Spleen (tissue), 11 donors: ENCODE results near the gene GALNT18. TPM values are rescaled to one million over a fixed set of nuclear protein-coding genes. Genes with fewer than 3 reads are reported as not detected.

ENCODE experiments used
- DNase-seq: peaks from one replicate; pipeline ENCODE4 v3.0.0-alpha.2; 2020
- H3K27ac ChIP-seq, 8 donors: fragments of 200-600 bp; sonication (generic) in 7 of 8; 1 replicate in 4 of 8; 2 replicates in 4 of 8; pipeline versions ENCODE4 v1.5.0 to v1.8.0; 2016 to 2021; ENCODE audit warnings: inconsistent platforms in 4 of 8, mild to moderate bottlenecking in 4 of 8, moderate library complexity in 1 of 8
- H3K27me3 ChIP-seq, 7 donors: fragments of 200-600 bp; sonication (generic) in 6 of 7; replicated peaks in 1 of 7; 1 replicate in 4 of 7; 2 replicates in 3 of 7; pipeline versions ENCODE4 v1.5.0 to v1.8.0; 2016 to 2021; ENCODE audit warnings: inconsistent platforms in 3 of 7, mild to moderate bottlenecking in 1 of 7
- H3K36me3 ChIP-seq, 6 donors: fragments of 200-600 bp; sonication (generic) in 5 of 6; 1 replicate in 4 of 6; 2 replicates in 2 of 6; pipeline versions ENCODE4 v1.5.0 to v1.8.0; 2016 to 2021; ENCODE audit warnings: inconsistent platforms in 2 of 6
- H3K4me1 ChIP-seq, 6 donors: fragments of 200-600 bp; sonication (generic) in 5 of 6; 1 replicate in 3 of 6; 2 replicates in 3 of 6; pipeline versions ENCODE4 v1.5.0 to v1.8.0; 2016 to 2021; ENCODE audit warnings: inconsistent platforms in 3 of 6
- H3K4me3 ChIP-seq, 8 donors: fragments of 200-600 bp; sonication (generic) in 7 of 8; 1 replicate in 4 of 8; 2 replicates in 4 of 8; pipeline versions ENCODE4 v1.5.0 to v1.8.0; 2016 to 2021; ENCODE audit warnings: inconsistent platforms in 4 of 8, mild to moderate bottlenecking in 4 of 8, moderate library complexity in 2 of 8
- H3K9me3 ChIP-seq, 8 donors: fragments of 200-600 bp; sonication (generic) in 7 of 8; 1 replicate in 4 of 8; 2 replicates in 4 of 8; pipeline versions ENCODE4 v1.5.0 to v1.8.0; 2016 to 2021; ENCODE audit warnings: inconsistent platforms in 4 of 8
- POLR2A ChIP-seq, 3 donors: fragments of 450-650 bp; IDR thresholded peaks; one replicate each; pipeline ENCODE4 v1.5.1; 2017; ENCODE audit warnings: antibody characterized with exemption in 3 of 3, mild to moderate bottlenecking in 1 of 3
- POLR2AphosphoS5 ChIP-seq, 3 donors: sonication (generic); formaldehyde crosslinking; IDR thresholded peaks; one replicate each; pipeline ENCODE4 v1.5.1; 2017; ENCODE audit warnings: antibody characterized with exemption in 3 of 3
- WGBS, 5 donors: extraction: QIAGEN DNeasy Blood & Tissue Kit in 3 of 5; methylation state at CpG; one replicate each; pipeline versions ENCODE4 v1.1.5 to v1.1.7; 2013 to 2018; 5-methylcytosine and 5-hydroxymethylcytosine counted together
- intact Hi-C: fragments of 100-400 bp; cut with DNase I; formaldehyde crosslinking; loops from one replicate; pipeline ENCODE4 v1.15.0; 2023; ENCODE audit warnings: low total_unique reads
- polyA plus RNA-seq, 3 donors: library from polyadenylated mRNA; stranded (reverse); fragments of 200-250 nt; gene quantifications; one replicate each; pipeline ENCODE4 v1.2.1, GENCODE V29; 2013
- total RNA-seq, 7 donors: library from RNA; depleted of rRNA in 3 of 7; stranded (reverse); fragments of >200 nt in 3 of 7; fragmentation: NEBNext Ultra II Directional in 4 of 7; extraction: Animal tissue kit (Norgen Biotek cat#: 25700) in 4 of 7; gene quantifications; one replicate each; pipeline versions ENCODE4 v1.1.0 to v1.2.1, GENCODE V29; 2016 to 2021
- TF ChIP-seq, protein P1 (sequence below), 11 experiments: fragments of 200-600 bp in 7 of 11; fragments of 450-650 bp in 4 of 11; sonication (generic) in 4 of 11; IDR thresholded peaks in 8 of 11; conservative IDR thresholded peaks in 3 of 11; 1 replicate in 7 of 11; 2 replicates in 4 of 11; pipeline versions ENCODE4 v1.4.0 to v1.8.0; 2016 to 2021; ENCODE audit warnings: antibody characterized with exemption in 11 of 11, inconsistent platforms in 4 of 11, mild to moderate bottlenecking in 1 of 11
- donor health status: healthy with polysubstance abuse.
- donor health status: DM: no; HTN: no; CAD: no; lungs with moderate emphysema.
- donor health status: DM: no; HTN: no; CAD: no.
- donor health status: Bipolar disorder and iron deficiency.
- donor health status: healthy.
- donor health status: DM: no; HTN: no; CAD: no.
- donor health status: DM: yes; HTN: yes; CAD: no.

GALNT18 gene
- total and polyA plus RNA-seq, 10 donors: 0.87 to 6.9 (median 3.9) TPM

DNA sequence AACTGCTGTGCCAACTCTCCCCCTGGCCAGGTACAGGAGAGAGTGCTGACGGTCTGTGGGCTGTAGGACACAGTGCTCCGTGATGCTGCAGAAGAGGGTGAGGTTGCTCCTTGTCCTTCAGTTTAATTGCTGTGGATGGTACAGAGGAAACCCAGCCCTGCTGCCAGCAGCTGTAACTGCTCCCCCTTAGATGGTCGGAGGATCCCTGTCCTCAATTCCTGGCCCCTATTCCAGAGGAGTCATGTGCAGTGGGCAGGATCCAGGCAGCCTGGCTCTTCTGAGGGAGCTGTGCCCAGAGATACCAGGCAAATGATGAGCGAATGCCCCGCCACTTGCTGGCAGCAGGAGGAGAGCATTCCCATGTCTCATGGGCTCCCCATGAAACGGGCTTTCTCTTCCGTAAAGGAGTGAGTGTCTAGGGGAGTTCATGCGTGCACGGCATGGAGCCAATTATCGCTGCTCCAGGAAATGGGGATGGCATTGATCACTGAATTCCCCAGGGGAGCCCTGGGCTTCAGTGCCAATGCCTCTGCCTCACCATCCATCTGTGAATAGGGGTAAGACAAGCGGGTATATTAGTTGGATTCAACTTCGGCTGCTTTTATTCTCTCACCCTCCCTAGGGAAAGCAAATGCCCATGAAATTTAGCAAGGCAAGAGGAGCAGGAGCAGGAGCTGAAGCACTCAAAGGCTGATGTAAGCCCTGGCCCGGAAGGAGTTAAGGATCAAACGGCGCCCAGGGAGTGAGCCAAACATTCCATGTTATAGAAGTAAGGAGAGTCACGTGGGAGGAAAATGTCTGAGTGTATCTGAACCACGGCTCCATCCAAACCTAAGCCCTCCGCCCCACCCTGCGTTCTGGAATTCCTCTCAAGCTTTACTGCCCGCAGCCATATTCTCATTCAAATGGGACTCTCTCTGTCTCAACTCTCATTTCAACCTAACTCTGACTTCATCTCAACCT lies 217.8 kb downstream of the GALNT18 start:
- TF ChIP-seq, protein P1, sequence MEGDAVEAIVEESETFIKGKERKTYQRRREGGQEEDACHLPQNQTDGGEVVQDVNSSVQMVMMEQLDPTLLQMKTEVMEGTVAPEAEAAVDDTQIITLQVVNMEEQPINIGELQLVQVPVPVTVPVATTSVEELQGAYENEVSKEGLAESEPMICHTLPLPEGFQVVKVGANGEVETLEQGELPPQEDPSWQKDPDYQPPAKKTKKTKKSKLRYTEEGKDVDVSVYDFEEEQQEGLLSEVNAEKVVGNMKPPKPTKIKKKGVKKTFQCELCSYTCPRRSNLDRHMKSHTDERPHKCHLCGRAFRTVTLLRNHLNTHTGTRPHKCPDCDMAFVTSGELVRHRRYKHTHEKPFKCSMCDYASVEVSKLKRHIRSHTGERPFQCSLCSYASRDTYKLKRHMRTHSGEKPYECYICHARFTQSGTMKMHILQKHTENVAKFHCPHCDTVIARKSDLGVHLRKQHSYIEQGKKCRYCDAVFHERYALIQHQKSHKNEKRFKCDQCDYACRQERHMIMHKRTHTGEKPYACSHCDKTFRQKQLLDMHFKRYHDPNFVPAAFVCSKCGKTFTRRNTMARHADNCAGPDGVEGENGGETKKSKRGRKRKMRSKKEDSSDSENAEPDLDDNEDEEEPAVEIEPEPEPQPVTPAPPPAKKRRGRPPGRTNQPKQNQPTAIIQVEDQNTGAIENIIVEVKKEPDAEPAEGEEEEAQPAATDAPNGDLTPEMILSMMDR (IDR thresholded peaks at IDR 0.05 in 8 of 11, conservative IDR thresholded peaks at IDR 0.05 in 3 of 11): no peak
- TF ChIP-seq POLR2A (IDR thresholded peaks at IDR 0.05) (no peak), POLR2AphosphoS5 (IDR thresholded peaks at IDR 0.05) (no peak)
- Histone ChIP-seq H3K27me3 (peaks cover 0 to 33% (median 0%) of the 10 kb centered on the region in 7 donors), H3K36me3 (no peaks in the 10 kb centered on the region), H3K4me1 (peaks cover 6 to 27% (median 14%) of the 10 kb centered on the region in 6 donors), H3K4me3 (no peak overlapping the region), H3K27ac (no peak overlapping the region), H3K9me3 (no peaks in the 10 kb centered on the region)
- DNase-seq: no peak
- WGBS, 5 donors: 78 to 82% (median 82%) methylated on average over 19 to 20 of the region's 20 CpGs
- intact Hi-C loops: no loop called here

DNA sequence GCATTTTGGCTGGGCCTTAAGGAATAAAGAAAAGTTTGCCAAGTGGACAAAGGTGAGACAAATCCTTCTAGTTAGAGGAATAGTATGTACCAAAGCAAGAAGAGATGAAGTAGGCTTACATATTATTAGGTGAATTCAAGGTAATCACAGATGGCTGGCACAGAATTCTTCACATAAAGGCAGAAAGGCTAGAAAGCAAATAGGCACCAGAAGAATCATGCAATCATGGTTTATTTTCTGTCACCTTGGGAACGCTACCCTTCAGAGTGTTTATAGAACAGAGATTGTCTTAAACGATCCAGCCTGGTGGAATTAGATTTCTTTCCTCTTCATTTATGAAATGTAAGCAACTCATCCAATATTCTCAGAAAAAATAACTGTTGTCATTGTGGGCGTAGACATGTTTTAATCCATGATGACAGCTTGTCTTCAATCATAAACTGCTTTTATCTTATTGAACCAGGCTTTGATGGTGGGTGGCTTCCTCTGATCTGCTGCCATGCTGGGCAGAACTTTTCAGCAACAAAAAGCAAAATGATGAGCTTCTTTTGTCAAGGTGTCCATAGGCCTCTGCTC lies 219.8 kb downstream of the GALNT18 start:
- H3K9me3 ChIP-seq: no peaks in the 10 kb centered on the region
- no peak overlapping the region for H3K27ac ChIP-seq
- no peak for TF ChIP-seq POLR2A (IDR thresholded peaks at IDR 0.05)
- no peak for TF ChIP-seq POLR2AphosphoS5 (IDR thresholded peaks at IDR 0.05)
- TF ChIP-seq, protein P1 (IDR thresholded peaks at IDR 0.05 in 8 of 11, conservative IDR thresholded peaks at IDR 0.05 in 3 of 11): no peak
- intact Hi-C loops: no loop called here
- peaks cover 0 to 30% (median 0%) of the 10 kb centered on the region in 7 donors for H3K27me3 ChIP-seq
- H3K4me3 ChIP-seq: no peak overlapping the region
- no peak for DNase-seq
- H3K4me1 ChIP-seq: peaks cover 0 to 9% (median 2%) of the 10 kb centered on the region in 6 donors
- H3K36me3 ChIP-seq: no peaks in the 10 kb centered on the region
- 80 to 90% (median 84%) methylated on average over 3 of the region's 3 CpGs for WGBS, 5 donors

- WGBS, 5 donors: 77 to 87% (median 85%) methylated on average over 9 of the region's 9 CpGs
- intact Hi-C loops: no loop called here
- Histone ChIP-seq H3K27ac (no peak overlapping the region), H3K4me1 (no peaks in the 10 kb centered on the region), H3K4me3 (no peak overlapping the region), H3K9me3 (no peaks in the 10 kb centered on the region), H3K27me3 (peaks cover 0 to 33% (median 0%) of the 10 kb centered on the region in 7 donors), H3K36me3 (no peaks in the 10 kb centered on the region)
- no peak for DNase-seq
- TF ChIP-seq POLR2A (IDR thresholded peaks at IDR 0.05) (no peak), POLR2AphosphoS5 (IDR thresholded peaks at IDR 0.05) (no peak)
- TF ChIP-seq, protein P1 (IDR thresholded peaks at IDR 0.05 in 8 of 11, conservative IDR thresholded peaks at IDR 0.05 in 3 of 11): no peak
Measured at GRCh38 chr11:11400635-11401232, 221.1 kb downstream of the GALNT18 start.
